Neural progenitor cell (in vitro differentiated cells): ENCODE results near the gene RGPD5.
"Not testable (repeated sequence)": the region's sequence is repeated elsewhere in the genome, so short reads cannot be mapped to it uniquely, and the experiment has no call there.

Source experiments
- CTCF ChIP-seq: fragments of 200-600 bp; sonication (generic); IDR thresholded peaks from 2 replicates; pipeline ENCODE4 v1.5.1; 2017; ENCODE audit warnings: antibody characterized with exemption, mild to moderate bottlenecking
- EZH2 ChIP-seq: fragments of 200-600 bp; sonication (generic); IDR thresholded peaks from 2 replicates; pipeline ENCODE4 v1.6.1; 2017; ENCODE audit warnings: antibody characterized with exemption, mild to moderate bottlenecking, moderate library complexity
- EZH2phosphoT487 ChIP-seq: fragments of 200-600 bp; sonication (generic); IDR thresholded peaks from 2 replicates; pipeline ENCODE4 v1.6.1; 2017; ENCODE audit warnings: antibody characterized with exemption

- TF ChIP-seq CTCF, EZH2, EZH2phosphoT487: not testable (repeated sequence)
These were observed 15.0 kb upstream of the RGPD5 start for GRCh38 chr2:109779118-109779517.
